Cardiac fibroblast (primary cell): ENCODE measurements around the gene SIRT4.
"Not testable (repeated sequence)": the region's sequence is repeated elsewhere in the genome, so short reads cannot be mapped to it uniquely, and the experiment has no call there.

Source experiments
- DNase-seq, 2 donors: peaks; one replicate each; pipeline versions ENCODE4 v3.0.0 to v3.0.0-alpha.2; 2010; ENCODE audit warnings: low read depth in 2 of 2
- H3K4me3 ChIP-seq, 2 donors: replicated peaks in 1 of 2; 1 replicate in 1 of 2; 2 replicates in 1 of 2; pipeline ENCODE4 v1.5.1; 2011; ENCODE audit warnings: low read depth in 2 of 2, low read length in 2 of 2, mild to moderate bottlenecking in 2 of 2, moderate library complexity in 1 of 2
- CTCF ChIP-seq: IDR thresholded peaks from one replicate; pipeline ENCODE4 v1.5.1; 2011; ENCODE audit warnings: low read depth, mild to moderate bottlenecking, low read length, inconsistent platforms

Gene SIRT4

GRCh38 chr12:120301962-120302815, at the start of gene SIRT4:
Gene SIRT4, plus strand, starts transcription at chr12:120302321. Its CDS starts 1,241 bp downstream, at chr12:120303562.
- TF ChIP-seq CTCF, result peak; percentile 71
- peak; percentile 94 to 97 for DNase-seq
- H3K4me3 ChIP-seq, result peak within 1 kb of the TSS; percentile 57 to 61

GRCh38 chr12:120253313-120253712, 48.8 kb upstream of the SIRT4 start:
- DNase-seq, H3K4me3 ChIP-seq: not testable (repeated sequence)

- TF ChIP-seq CTCF, result peak; percentile 22
- DNase-seq, result peak in 1 of 2 donors; percentile 59
- H3K4me3 ChIP-seq, result no peak overlapping the region
These were observed 47.3 kb upstream of the SIRT4 start for GRCh38 chr12:120254809-120255208.

- peak overlapping the region in 1 of 2 donors; percentile 14 for H3K4me3 ChIP-seq
- peak; percentile 25 for TF ChIP-seq CTCF
- DNase-seq, result peak; percentile 97 to 98
These were observed 44.9 kb upstream of the SIRT4 start for GRCh38 chr12:120257041-120257821.

- TF ChIP-seq CTCF, result no peak
These were observed 43.7 kb upstream of the SIRT4 start for GRCh38 chr12:120258323-120258896.

GRCh38 chr12:120259418-120260202, 42.5 kb upstream of the SIRT4 start:
- no peak overlapping the region for H3K4me3 ChIP-seq
- peak; percentile 64 to 67 for DNase-seq
- TF ChIP-seq CTCF, result no peak

More at GRCh38 chr12:120258323-120258896, 43.7 kb upstream of the SIRT4 start:
- no peak overlapping the region for H3K4me3 ChIP-seq
- no peak for DNase-seq
